Erythroblast (primary cell): ENCODE measurements around the gene CFAP73.

Experiments used
- GATA1 ChIP-seq: IDR thresholded peaks from 2 replicates; pipeline ENCODE4 v1.6.1; 2011; ENCODE audit warnings: low read depth, mild to moderate bottlenecking, control low read depth, low read length, moderate library complexity
- POLR2A ChIP-seq: IDR thresholded peaks from 2 replicates; pipeline ENCODE4 v1.6.1; 2011; ENCODE audit warnings: mild to moderate bottlenecking, low read length

DNA sequence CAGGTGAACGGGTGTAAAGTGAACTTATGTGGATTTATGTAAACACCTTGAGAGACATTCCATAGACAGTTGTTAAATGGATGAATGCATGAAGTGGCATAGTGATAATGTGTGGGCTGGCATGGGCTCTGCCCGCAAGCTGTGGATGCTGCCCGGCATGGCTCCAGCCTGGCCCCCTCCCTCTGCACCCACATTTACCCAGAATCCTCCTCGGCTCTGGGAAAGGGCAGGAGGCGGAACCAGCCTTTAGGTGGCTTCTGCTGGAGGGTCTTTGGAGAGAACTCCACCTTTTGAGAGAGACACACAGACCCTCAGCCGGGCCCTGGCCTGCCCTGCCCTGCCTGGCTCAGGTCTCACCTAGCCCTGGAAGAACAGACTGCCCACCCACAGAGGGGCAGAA, 32.6 kb upstream of the CFAP73 start:
- TF ChIP-seq POLR2A (no peak), GATA1 (no peak)
